Thoracic aorta (tissue), 2 donors: ENCODE results near the gene FMN2. TPM values are rescaled to one million over a fixed set of nuclear protein-coding genes. Genes with fewer than 3 reads are reported as not detected.
A peak's percentile ranks its signal among the peaks of the same experiment; 100 is the strongest.

ENCODE experiments used
- ATAC-seq: fragments of 150-250 bp; one replicate; pipeline ENCODE4 v1.8.0; 2017; ENCODE audit warnings: low read depth; ENCODE audit not compliant: insufficient number of reproducible peaks, low FRiP score
- DNase-seq: peaks from one replicate; pipeline ENCODE4 v3.0.0-alpha.2; 2020; ENCODE audit warnings: low spot score
- H3K27ac ChIP-seq, 2 donors: fragments of 200-600 bp; sonication (generic); 1 replicate in 1 of 2; 2 replicates in 1 of 2; pipeline ENCODE4 v1.5.1; 2016; ENCODE audit warnings: mild to moderate bottlenecking in 2 of 2, moderate library complexity in 2 of 2
- H3K27me3 ChIP-seq: fragments of 200-600 bp; sonication (generic); replicated peaks from 2 replicates; pipeline ENCODE4 v1.6.0; 2016; ENCODE audit warnings: mild to moderate bottlenecking; ENCODE audit not compliant: insufficient read depth
- H3K36me3 ChIP-seq: fragments of 200-600 bp; sonication (generic); one replicate; pipeline ENCODE4 v1.5.1; 2016
- H3K4me1 ChIP-seq, 2 donors: fragments of 200-600 bp; sonication (generic); 1 replicate in 1 of 2; 2 replicates in 1 of 2; pipeline versions ENCODE4 v1.5.1 to v1.6.0; 2016; ENCODE audit warnings: low read depth in 2 of 2, mild to moderate bottlenecking in 1 of 2; ENCODE audit not compliant: control insufficient read depth in 1 of 2
- H3K4me3 ChIP-seq: fragments of 200-600 bp; sonication (generic); 2 replicates; pipeline ENCODE4 v1.5.1; 2016; ENCODE audit warnings: mild to moderate bottlenecking
- H3K9me3 ChIP-seq: fragments of 200-600 bp; sonication (generic); 2 replicates; pipeline ENCODE4 v1.5.1; 2016
- CTCF ChIP-seq: fragments of 200-600 bp; sonication (generic); IDR thresholded peaks from one replicate; pipeline ENCODE4 v1.5.1; 2019; ENCODE audit warnings: antibody characterized with exemption
- total RNA-seq, 2 donors: library from RNA; depleted of rRNA; stranded (reverse); fragments of >200 nt; gene quantifications; one replicate each; pipeline versions ENCODE4 v1.1.0 to v1.2.3, GENCODE V29; 2016

Gene FMN2
- total RNA-seq, 2 donors from 2014 or later = 0.14 to 0.71 TPM

GRCh38 chr1:240145120-240145519 is 53.4 kb downstream of the FMN2 start:
- no peak for TF ChIP-seq CTCF
- H3K4me3 ChIP-seq = no peak overlapping the region
- H3K4me1 ChIP-seq = no peaks in the 10 kb centered on the region
- no peak overlapping the region for H3K27ac ChIP-seq
- no peaks in the 10 kb centered on the region for H3K36me3 ChIP-seq
- ATAC-seq (no peak), DNase-seq (no peak)
- no peaks in the 10 kb centered on the region for H3K9me3 ChIP-seq
- no peaks in the 10 kb centered on the region for H3K27me3 ChIP-seq

GRCh38 chr1:240148333-240148732 is 56.6 kb downstream of the FMN2 start:
- no peak overlapping the region for H3K4me3 ChIP-seq
- H3K9me3 ChIP-seq = no peaks in the 10 kb centered on the region
- no peaks in the 10 kb centered on the region for H3K36me3 ChIP-seq
- ATAC-seq (no peak), DNase-seq (no peak)
- H3K4me1 ChIP-seq = no peaks in the 10 kb centered on the region
- H3K27me3 ChIP-seq = no peaks in the 10 kb centered on the region
- TF ChIP-seq CTCF = no peak
- H3K27ac ChIP-seq = no peak overlapping the region

GRCh38 chr1:240149484-240150094 is 57.9 kb downstream of the FMN2 start:
- no peaks in the 10 kb centered on the region for H3K9me3 ChIP-seq
- ATAC-seq (no peak), DNase-seq (no peak)
- peak; percentile 46 for TF ChIP-seq CTCF
- H3K27ac ChIP-seq = no peak overlapping the region
- no peaks in the 10 kb centered on the region for H3K4me1 ChIP-seq
- H3K27me3 ChIP-seq = no peaks in the 10 kb centered on the region
- no peaks in the 10 kb centered on the region for H3K36me3 ChIP-seq
- H3K4me3 ChIP-seq = no peak overlapping the region

GRCh38 chr1:240151136-240151735 is 59.6 kb downstream of the FMN2 start:
- no peak for TF ChIP-seq CTCF
- no peaks in the 10 kb centered on the region for H3K9me3 ChIP-seq
- DNase-seq = no peak
- H3K27me3 ChIP-seq = no peaks in the 10 kb centered on the region
- no peaks in the 10 kb centered on the region for H3K4me1 ChIP-seq
- no peak for ATAC-seq
- H3K4me3 ChIP-seq = no peak overlapping the region
- H3K27ac ChIP-seq = no peak overlapping the region
- H3K36me3 ChIP-seq = no peaks in the 10 kb centered on the region

GRCh38 chr1:240152611-240153297 is 61.1 kb downstream of the FMN2 start:
- no peak for DNase-seq
- Histone ChIP-seq H3K4me1 (no peaks in the 10 kb centered on the region), H3K36me3 (no peaks in the 10 kb centered on the region), H3K4me3 (no peak overlapping the region), H3K9me3 (no peaks in the 10 kb centered on the region), H3K27ac (no peak overlapping the region), H3K27me3 (no peaks in the 10 kb centered on the region)
- no peak for TF ChIP-seq CTCF
- ATAC-seq = no peak
